Mucosa of descending colon (tissue), 3 donors: ENCODE measurements around the gene NCKAP1. TPM values are rescaled to one million over a fixed set of nuclear protein-coding genes. Genes with fewer than 3 reads are reported as not detected.

Experiments used
- ATAC-seq: fragments of 200-7000 bp; cut with Tn5 transposase; one replicate; pipeline ENCODE4 v1.9.1; 2020; ENCODE audit warnings: mild to moderate bottlenecking, moderate library complexity
- DNase-seq, 3 donors: peaks; one replicate each; pipeline ENCODE4 v3.0.0-alpha.2; 2020
- H3K36me3 ChIP-seq: fragments of 200-600 bp; one replicate; pipeline ENCODE4 v1.8.0; 2021; ENCODE audit warnings: low read depth, mild to moderate bottlenecking
- H3K4me1 ChIP-seq: fragments of 200-600 bp; one replicate; pipeline ENCODE4 v1.8.0; 2021; ENCODE audit warnings: low read depth, mild to moderate bottlenecking
- H3K4me3 ChIP-seq: fragments of 200-600 bp; one replicate; pipeline ENCODE4 v1.8.0; 2021; ENCODE audit warnings: mild to moderate bottlenecking
- H3K9me3 ChIP-seq: fragments of 200-600 bp; one replicate; pipeline ENCODE4 v1.8.0; 2021; ENCODE audit warnings: mild to moderate bottlenecking
- CTCF ChIP-seq: fragments of 200-600 bp; IDR thresholded peaks from one replicate; pipeline ENCODE4 v1.8.0; 2022; ENCODE audit warnings: antibody characterized with exemption, mild to moderate bottlenecking
- intact Hi-C, 2 donors: fragments of 100-400 bp; cut with DNase I in 1 of 2; cut with micrococcal nuclease in 1 of 2; formaldehyde crosslinking; loops; one replicate each; pipeline versions ENCODE4 v1.11.0 to v1.11.1; 2022; cut with DNase I, micrococcal nuclease
- total RNA-seq, 3 donors: library from RNA; stranded (reverse); fragmentation: NEBNext Ultra II Directional in 2 of 3; extraction: Animal tissue kit (Norgen Biotek cat#: 25700) in 2 of 3; gene quantifications; one replicate each; pipeline versions ENCODE4 v1.2.1 to v1.2.4, GENCODE V29; 2021 to 2023
- donor health status: DM: no; HTN: no; CAD: no; lungs with moderate emphysema.
- donor health status: DM: no; HTN: no; CAD: no.
- donor health status: DM: no; HTN: yes; CAD: no.

NCKAP1 gene
- total RNA-seq, 3 donors from 2014 or later: 81.5 to 194 (median 87.2) TPM

- no peaks in the 10 kb centered on the region for H3K36me3 ChIP-seq
Observed at GRCh38 chr2:182920089-182920488, 118.2 kb downstream of the NCKAP1 start.

GRCh38 chr2:182918961-182919652 lies 119.2 kb downstream of the NCKAP1 start:
- intact Hi-C loops: no loop called here
- Histone ChIP-seq H3K4me3 (no peak overlapping the region), H3K4me1 (no peaks in the 10 kb centered on the region), H3K9me3 (no peaks in the 10 kb centered on the region), H3K36me3 (no peaks in the 10 kb centered on the region)
- DNase-seq (no peak), ATAC-seq (no peak)
- no peak for TF ChIP-seq CTCF

More at GRCh38 chr2:182920089-182920488, 118.2 kb downstream of the NCKAP1 start:
- H3K4me3 ChIP-seq: no peak overlapping the region
- intact Hi-C loops: no loop called here
- no peaks in the 10 kb centered on the region for H3K4me1 ChIP-seq
- DNase-seq (no peak), ATAC-seq (no peak)
- no peak for TF ChIP-seq CTCF
- no peaks in the 10 kb centered on the region for H3K9me3 ChIP-seq

GRCh38 chr2:182917924-182918323 lies 120.3 kb downstream of the NCKAP1 start:
- Histone ChIP-seq H3K4me1 (no peaks in the 10 kb centered on the region), H3K36me3 (no peaks in the 10 kb centered on the region), H3K9me3 (no peaks in the 10 kb centered on the region), H3K4me3 (no peak overlapping the region)
- no peak for ATAC-seq
- no peak for DNase-seq
- no peak for TF ChIP-seq CTCF
- intact Hi-C loops: no loop called here

GRCh38 chr2:182916417-182916816 lies 121.8 kb downstream of the NCKAP1 start:
- ATAC-seq (no peak), DNase-seq (no peak)
- no peak for TF ChIP-seq CTCF
- no peaks in the 10 kb centered on the region for H3K9me3 ChIP-seq
- H3K4me1 ChIP-seq: no peaks in the 10 kb centered on the region
- H3K4me3 ChIP-seq: no peak overlapping the region
- no peaks in the 10 kb centered on the region for H3K36me3 ChIP-seq
- intact Hi-C loops: no loop called here

GRCh38 chr2:182915369-182916326 lies 122.6 kb downstream of the NCKAP1 start:
- ATAC-seq (no peak), DNase-seq (no peak)
- TF ChIP-seq CTCF: no peak
- Histone ChIP-seq H3K4me3 (no peak overlapping the region), H3K4me1 (no peaks in the 10 kb centered on the region), H3K9me3 (no peaks in the 10 kb centered on the region), H3K36me3 (no peaks in the 10 kb centered on the region)
- intact Hi-C loops: no loop called here
